Ishikawa (cell line): ENCODE measurements around the gene EHD1.

ENCODE experiments used
- CEBPB ChIP-seq: IDR thresholded peaks from 2 replicates; pipeline ENCODE4 v1.6.1; 2012
- EGR1 ChIP-seq: IDR thresholded peaks from 2 replicates; pipeline ENCODE4 v1.6.1; 2012
- EP300 ChIP-seq: IDR thresholded peaks from 2 replicates; pipeline ENCODE4 v1.6.1; 2012; ENCODE audit warnings: borderline replicate concordance
- FOXM1 ChIP-seq: IDR thresholded peaks from 2 replicates; pipeline ENCODE4 v1.6.1; 2012; ENCODE audit warnings: low read depth, borderline replicate concordance
- NFIC ChIP-seq: IDR thresholded peaks from 2 replicates; pipeline ENCODE4 v1.6.1; 2012
- RAD21 ChIP-seq: IDR thresholded peaks from 2 replicates; pipeline ENCODE4 v1.6.1; 2012; ENCODE audit warnings: low read depth
- TAF1 ChIP-seq: IDR thresholded peaks from 2 replicates; pipeline ENCODE4 v1.6.1; 2012; ENCODE audit warnings: low read depth, mild to moderate bottlenecking
- YY1 ChIP-seq: IDR thresholded peaks from 2 replicates; pipeline ENCODE4 v1.6.1; 2012; ENCODE audit warnings: low read depth
- TF ChIP-seq, protein P1 (sequence below): IDR thresholded peaks from 2 replicates; pipeline ENCODE4 v1.6.1; 2012; ENCODE audit warnings: low read depth, mild to moderate bottlenecking
- TF ChIP-seq, protein P2 (sequence below): IDR thresholded peaks from 2 replicates; pipeline ENCODE4 v1.6.1; 2012

DNA sequence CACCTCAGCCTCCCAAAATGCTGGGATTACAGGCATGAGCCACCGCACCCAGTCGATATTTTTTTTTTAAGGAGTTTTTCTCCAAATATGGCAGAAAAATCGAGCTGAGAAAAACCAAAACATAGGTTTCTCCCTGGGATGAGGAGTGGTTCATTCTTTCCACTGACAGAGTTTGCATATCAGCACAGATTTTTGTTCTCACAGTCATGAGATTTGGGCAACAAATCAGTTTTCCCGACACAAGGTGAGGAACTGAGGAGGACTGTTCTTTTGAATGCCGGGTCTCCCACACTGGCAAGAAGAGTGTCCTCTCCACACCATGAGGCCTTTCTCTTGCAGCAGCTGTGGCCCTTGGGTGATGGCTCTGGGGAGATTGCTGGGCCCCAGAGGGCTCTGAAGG is 3.8 kb upstream of the EHD1 start:
- TF ChIP-seq RAD21 (no peak), YY1 (no peak), EP300 (no peak), FOXM1 (no peak), EGR1 (no peak), NFIC (no peak), TAF1 (no peak), CEBPB (no peak)
- TF ChIP-seq, protein P1, sequence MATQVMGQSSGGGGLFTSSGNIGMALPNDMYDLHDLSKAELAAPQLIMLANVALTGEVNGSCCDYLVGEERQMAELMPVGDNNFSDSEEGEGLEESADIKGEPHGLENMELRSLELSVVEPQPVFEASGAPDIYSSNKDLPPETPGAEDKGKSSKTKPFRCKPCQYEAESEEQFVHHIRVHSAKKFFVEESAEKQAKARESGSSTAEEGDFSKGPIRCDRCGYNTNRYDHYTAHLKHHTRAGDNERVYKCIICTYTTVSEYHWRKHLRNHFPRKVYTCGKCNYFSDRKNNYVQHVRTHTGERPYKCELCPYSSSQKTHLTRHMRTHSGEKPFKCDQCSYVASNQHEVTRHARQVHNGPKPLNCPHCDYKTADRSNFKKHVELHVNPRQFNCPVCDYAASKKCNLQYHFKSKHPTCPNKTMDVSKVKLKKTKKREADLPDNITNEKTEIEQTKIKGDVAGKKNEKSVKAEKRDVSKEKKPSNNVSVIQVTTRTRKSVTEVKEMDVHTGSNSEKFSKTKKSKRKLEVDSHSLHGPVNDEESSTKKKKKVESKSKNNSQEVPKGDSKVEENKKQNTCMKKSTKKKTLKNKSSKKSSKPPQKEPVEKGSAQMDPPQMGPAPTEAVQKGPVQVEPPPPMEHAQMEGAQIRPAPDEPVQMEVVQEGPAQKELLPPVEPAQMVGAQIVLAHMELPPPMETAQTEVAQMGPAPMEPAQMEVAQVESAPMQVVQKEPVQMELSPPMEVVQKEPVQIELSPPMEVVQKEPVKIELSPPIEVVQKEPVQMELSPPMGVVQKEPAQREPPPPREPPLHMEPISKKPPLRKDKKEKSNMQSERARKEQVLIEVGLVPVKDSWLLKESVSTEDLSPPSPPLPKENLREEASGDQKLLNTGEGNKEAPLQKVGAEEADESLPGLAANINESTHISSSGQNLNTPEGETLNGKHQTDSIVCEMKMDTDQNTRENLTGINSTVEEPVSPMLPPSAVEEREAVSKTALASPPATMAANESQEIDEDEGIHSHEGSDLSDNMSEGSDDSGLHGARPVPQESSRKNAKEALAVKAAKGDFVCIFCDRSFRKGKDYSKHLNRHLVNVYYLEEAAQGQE = no peak
- TF ChIP-seq, protein P2, sequence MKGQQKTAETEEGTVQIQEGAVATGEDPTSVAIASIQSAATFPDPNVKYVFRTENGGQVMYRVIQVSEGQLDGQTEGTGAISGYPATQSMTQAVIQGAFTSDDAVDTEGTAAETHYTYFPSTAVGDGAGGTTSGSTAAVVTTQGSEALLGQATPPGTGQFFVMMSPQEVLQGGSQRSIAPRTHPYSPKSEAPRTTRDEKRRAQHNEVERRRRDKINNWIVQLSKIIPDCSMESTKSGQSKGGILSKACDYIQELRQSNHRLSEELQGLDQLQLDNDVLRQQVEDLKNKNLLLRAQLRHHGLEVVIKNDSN = no peak
